ENCODE data around the gene SH2D4B. TPM values are rescaled to one million over a fixed set of nuclear protein-coding genes. Genes with fewer than 3 reads are reported as not detected.

Gene SH2D4B
- polyA plus RNA-seq, 1 experiment, result not detected

GRCh38 chr10:80498078-80498832, 39.4 kb upstream of the SH2D4B start:
- Histone ChIP-seq H3K27me3 (ENCODE audit: control insufficient read depth, insufficient read depth, low read length) (no peaks in the 10 kb centered on the region), H3K9me3 (ENCODE audit: control insufficient read depth, insufficient read depth, low read length) (no peaks in the 10 kb centered on the region), H3K27ac (ENCODE audit: low read depth, low read length) (peak overlapping the region; percentile 91), H3K4me3 (ENCODE audit: low read depth, low read length) (no peak overlapping the region)
- DNase-seq (ENCODE audit: low read depth, low spot score), result no peak
- no peak for TF ChIP-seq CTCF (IDR thresholded peaks at IDR 0.05; ENCODE audit: low read depth, low read length)
- ChIA-PET CTCF (interaction anchor here (0.6 to 7.1 kb wide), 3 partner anchors 35 to 102 kb away, joined by 3 to 53 read pairs (median 3); no protein-coding TSS in a partner anchor), POLR2A (interaction anchor here (1.4 to 2.2 kb wide), 3 partner anchors 11 to 35 kb away, joined by 3 to 8 read pairs (median 6); no protein-coding TSS in a partner anchor)

- Histone ChIP-seq H3K9me3 (ENCODE audit: control insufficient read depth, insufficient read depth, low read length) (no peaks in the 10 kb centered on the region), H3K27me3 (ENCODE audit: control insufficient read depth, insufficient read depth, low read length) (no peaks in the 10 kb centered on the region), H3K4me3 (ENCODE audit: low read depth, low read length) (no peak overlapping the region), H3K27ac (ENCODE audit: low read depth, low read length) (peak overlapping the region; percentile 91)
- peak; percentile 92 for DNase-seq (ENCODE audit: low read depth, low spot score)
- ChIA-PET POLR2A (interaction anchor here (1.4 to 2.2 kb wide), 3 partner anchors 11 to 36 kb away, joined by 3 to 8 read pairs (median 6); no protein-coding TSS in a partner anchor), CTCF (interaction anchor here (0.5 to 7.1 kb wide), 6 partner anchors 9 to 114 kb away, joined by 3 to 53 read pairs (median 4); no protein-coding TSS in a partner anchor)
- TF ChIP-seq CTCF (IDR thresholded peaks at IDR 0.05; ENCODE audit: low read depth, low read length), result peak; percentile 28
Measured at GRCh38 chr10:80498833-80499741, 38.6 kb upstream of the SH2D4B start.

DNA sequence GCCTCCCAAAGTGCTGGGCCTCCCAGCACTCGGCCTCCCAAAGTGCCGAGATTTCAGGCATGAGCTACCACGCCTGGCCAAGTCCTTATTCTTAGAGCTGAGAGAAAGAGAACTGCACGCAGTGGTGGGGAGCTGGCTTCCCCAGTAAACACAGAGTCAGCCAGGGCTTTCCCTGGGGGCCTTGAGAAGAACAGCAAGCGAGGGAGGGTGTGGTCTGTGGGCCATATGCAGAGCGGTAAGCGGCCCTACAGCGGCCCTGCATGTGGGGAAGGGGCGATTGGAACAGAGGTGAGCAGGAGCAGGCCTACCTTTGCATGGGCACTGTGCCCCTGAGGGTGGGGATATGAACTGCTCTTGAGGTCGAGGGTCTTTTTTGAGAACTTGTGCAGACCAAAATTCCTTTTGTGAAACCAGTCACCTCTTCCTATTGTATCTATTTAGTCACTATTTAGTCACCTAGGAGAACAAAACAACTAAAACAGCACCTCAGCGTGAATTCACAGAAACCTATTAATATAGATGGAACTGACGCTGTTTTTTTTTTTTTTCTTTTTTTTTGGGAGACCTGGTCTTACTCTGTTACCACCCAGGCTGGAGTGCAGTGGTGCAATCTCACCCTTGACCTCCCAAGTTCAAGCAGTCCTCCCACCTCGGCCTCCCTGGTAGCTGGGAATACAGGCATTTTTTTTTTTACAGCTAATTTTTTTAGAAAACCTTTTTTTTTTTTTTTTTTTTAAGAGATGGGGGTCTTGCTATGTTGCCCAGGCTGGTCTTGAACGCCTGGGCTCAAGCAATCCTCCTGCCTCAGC, 36.9 kb upstream of the SH2D4B start:
- Histone ChIP-seq H3K4me3 (ENCODE audit: low read depth, low read length) (no peak overlapping the region), H3K9me3 (ENCODE audit: control insufficient read depth, insufficient read depth, low read length) (no peaks in the 10 kb centered on the region), H3K27me3 (ENCODE audit: control insufficient read depth, insufficient read depth, low read length) (no peaks in the 10 kb centered on the region), H3K27ac (ENCODE audit: low read depth, low read length) (no peak overlapping the region)
- TF ChIP-seq CTCF (IDR thresholded peaks at IDR 0.05; ENCODE audit: low read depth, low read length), result no peak
- no peak for DNase-seq (ENCODE audit: low read depth, low spot score)
- CTCF ChIA-PET, result interaction anchor here (0.9 to 7.1 kb wide), 2 partner anchors 38 to 56 kb away, joined by 3 to 53 read pairs; no protein-coding TSS in a partner anchor
- POLR2A ChIA-PET, result no interaction called here

DNA sequence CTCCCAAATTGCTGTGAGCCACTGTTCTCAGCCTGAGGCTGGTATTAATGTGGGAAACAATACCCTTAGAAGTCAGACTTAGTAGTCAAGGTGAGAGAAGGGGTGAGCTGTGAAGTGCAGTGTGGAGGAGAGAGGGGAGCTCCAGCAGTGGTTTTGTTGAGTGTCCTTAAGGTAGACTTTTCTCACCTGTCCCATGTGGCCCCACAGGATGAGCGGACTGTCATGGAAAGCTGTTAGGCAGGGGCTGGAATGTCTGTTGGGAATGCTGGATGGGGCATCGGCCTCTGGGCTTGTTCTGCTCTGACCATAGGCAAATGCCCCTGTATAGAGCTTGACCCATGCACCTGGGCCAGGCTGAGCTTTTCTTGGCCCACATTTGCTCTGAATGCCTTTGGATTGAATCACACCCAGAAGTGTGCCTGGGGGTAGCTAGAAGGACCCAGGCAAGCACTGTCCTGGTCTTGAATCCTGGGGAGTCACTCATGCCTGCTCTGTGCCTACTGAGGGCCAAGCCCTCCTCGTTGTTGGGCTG, 36.3 kb upstream of the SH2D4B start:
- CTCF ChIA-PET, result interaction anchor here (0.9 to 7.1 kb wide), 2 partner anchors 39 to 57 kb away, joined by 3 to 53 read pairs; no protein-coding TSS in a partner anchor
- no peak for TF ChIP-seq CTCF (IDR thresholded peaks at IDR 0.05; ENCODE audit: low read depth, low read length)
- Histone ChIP-seq H3K27me3 (ENCODE audit: control insufficient read depth, insufficient read depth, low read length) (no peaks in the 10 kb centered on the region), H3K4me3 (ENCODE audit: low read depth, low read length) (no peak overlapping the region), H3K9me3 (ENCODE audit: control insufficient read depth, insufficient read depth, low read length) (no peaks in the 10 kb centered on the region), H3K27ac (ENCODE audit: low read depth, low read length) (no peak overlapping the region)
- no peak for DNase-seq (ENCODE audit: low read depth, low spot score)
- POLR2A ChIA-PET, result no interaction called here
